Stimulated activated CD4-positive, alpha-beta T cell treated with anti-CD3 and anti-CD28 coated beads, TNF-alpha, amount 100 ng/mL, for 1 hour (primary cell): ENCODE measurements around the gene R3HCC1L.

Experiments
- DNase-seq, 3 donors: peaks; one replicate each; pipeline ENCODE4 v3.0.0-alpha.2; 2020; ENCODE audit warnings: low read depth in 3 of 3, low spot score in 1 of 3

Gene R3HCC1L

DNA sequence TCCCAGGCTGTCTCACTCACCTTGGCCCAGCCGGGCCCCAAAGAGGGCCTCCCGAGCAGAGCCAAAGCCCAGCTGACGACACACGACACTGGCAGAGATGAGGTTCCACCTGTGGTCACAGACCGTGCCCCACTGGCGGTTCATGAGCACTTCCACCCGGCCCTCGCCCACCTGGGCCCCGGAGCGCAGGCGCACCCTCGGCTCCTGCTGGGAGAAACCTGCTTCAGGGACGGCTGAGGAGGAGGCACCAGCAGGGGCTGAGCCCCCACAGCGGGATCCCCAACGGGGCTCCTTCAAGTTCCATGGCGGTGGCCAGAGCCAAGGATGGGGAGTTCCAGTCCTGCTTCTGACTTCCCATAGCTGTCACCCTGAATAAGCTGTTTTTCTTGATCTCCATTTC, 123.5 kb downstream of the R3HCC1L start:
- no peak for DNase-seq

DNA sequence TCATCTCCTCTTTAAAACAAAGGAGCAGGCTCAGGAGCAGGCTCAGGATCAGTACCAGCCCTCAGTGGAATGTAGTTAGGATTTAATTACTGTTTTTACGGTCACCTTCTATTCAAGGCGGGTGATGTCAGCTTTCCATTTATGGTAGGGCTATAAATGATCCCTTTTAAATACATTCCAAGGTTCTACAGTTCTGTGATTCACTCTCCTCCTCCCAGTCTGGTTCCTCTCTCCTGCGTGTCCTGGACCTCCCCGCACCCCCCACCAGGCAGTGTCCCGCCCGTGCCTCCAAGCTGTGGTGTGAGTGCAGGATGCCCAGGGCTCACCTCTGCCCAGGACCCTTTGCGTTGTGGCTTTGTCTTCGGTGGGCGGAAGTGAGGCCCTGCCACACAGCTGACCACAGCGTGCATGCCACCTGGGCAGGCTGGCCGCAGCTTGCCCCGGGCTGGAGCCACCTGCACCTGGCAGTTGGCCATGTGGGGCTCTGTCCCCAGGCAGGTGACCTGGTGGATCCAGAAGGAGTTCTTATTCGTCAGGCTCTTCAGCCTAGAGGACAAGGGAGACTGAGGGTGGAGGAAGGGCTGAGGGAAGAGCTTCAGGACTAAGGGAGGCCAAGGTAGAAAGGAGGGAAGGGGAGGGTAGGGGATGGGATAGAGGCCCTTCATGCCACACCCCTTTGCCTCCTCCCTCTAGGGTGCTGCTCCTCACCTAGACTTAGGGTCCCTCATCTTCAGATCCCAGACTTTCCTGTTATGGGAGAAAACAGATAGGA, 124.4 kb downstream of the R3HCC1L start:
- DNase-seq = no peak

DNA sequence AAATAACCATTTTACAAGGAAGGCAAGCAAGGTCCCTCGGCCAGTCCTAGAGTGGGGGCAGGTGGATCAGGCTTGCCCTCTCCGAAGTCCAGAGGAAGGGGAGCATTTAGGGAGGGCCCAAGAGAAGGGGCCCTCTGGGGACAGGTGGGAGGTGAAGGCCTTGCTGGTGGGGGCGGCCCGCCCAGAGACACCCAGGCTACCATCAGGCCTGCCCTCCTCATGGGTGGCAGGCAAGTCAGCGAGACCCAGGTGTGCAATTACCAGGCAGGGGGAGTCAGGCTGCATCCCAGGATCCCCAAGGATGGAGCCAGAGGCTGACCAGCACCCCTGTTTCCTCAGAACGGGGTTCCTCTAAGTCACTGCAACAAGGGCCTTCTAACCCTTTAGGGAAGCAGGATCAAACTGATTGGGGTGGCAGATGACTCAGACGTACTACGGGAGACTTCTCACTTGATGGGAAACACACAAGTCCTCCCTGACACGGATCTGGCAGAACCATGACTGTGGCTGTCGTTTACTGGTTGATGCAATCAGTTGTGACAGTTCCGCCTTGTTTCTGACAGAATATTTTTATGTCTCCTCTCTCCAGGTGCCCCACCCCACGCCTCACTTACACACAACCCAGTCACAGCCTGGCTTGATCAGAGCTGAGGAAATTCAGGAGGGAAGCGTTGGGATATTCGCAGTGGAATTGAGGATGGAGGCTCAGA, 125.3 kb downstream of the R3HCC1L start:
- no peak for DNase-seq

DNA sequence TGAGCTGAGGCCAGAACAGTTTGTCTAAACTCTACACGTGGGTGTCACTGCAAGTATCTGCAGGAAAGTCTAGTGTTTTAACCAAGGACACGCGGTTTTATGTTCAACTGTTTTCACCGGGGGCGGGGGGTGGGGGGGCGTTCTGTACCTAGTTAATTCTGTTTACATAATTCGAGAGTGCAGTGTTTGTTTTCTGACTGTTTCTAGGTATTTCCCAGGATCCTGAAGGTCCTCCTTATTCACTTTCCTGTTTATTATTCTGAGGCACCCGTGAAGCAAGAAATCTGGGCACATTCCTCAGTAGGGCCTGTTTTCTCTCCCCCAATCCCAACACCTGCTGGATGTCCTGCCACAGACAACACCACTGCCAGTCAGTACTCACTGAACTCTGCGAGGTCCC, 125.9 kb downstream of the R3HCC1L start:
- no peak for DNase-seq

DNA sequence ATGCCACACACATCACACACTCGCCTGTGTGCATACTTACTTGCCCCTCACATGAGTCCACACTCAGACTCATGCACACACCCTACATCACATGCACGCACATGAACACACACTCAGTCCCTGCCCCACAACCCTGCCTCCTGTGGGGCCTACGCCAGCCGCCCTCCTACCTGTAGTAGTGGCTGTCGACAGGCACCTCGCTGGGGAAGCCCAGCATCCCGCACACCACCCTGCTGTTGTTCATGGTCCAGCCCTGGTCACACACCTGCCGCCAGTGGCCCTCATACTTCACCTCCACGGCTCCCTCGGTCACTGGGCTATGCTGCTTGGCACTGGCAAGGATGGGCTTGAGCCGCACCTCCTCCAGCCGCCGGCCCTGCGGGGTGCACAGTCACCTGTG, 126.3 kb downstream of the R3HCC1L start:
- no peak for DNase-seq

DNA sequence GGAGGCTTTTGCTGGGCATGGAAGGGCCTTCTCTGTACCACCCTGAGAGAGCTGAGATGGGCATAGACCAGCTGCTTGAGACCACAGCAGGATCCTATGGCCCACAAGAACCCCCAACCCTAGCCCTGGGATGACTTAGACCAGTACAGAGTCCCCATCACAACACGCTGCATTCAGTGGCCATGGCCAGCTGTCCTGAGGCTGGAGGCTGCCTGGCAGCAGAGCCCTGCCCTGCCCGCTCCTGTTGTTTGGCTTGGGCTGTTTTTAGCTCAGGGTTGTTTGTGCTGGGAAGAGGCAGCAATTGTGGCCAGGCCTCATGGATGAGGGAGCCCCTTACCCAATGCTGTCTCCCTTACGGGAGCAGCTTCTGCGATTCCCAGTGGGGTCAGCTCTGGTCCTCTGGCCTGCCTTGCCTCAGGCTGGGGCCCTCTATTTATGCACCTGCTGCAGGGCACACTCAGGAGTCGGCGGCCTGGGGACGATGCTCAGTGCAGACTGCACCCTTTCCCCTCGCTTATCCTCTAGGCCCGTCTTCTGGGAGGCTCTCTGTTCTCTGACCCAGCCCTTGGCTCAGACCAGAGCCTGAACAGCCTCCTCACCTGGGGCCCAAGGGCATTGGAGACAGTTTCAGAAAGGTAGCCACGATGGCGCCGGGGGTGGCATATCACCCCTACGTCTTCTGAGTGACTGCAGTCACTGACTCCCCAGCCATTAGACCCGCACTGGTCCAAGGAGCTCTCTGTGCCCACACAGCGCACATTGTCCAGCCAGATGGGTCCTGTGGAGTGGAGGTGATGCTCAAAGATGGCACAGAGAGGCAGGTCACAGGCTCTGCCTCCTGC, 127.2 kb downstream of the R3HCC1L start:
- DNase-seq = no peak

DNA sequence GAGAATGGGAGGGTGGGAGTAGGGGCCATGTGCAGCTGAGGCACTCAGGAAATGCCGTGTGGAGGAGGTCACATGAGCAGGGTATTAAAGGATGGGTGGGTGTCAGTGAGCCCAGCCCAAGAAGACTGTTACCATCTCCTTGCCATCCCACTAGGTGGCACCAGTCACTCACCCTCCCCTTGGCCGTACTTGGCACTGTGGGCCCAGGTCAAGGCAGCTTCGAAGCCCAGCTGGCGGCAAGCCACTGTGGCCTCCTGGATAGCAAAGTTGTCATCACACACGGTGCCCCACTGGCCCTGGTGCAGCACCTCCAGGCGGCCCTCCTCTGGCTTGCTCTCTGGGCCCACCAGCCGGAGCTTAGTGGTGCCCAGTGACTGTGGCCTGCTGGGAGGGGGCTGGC, 128.1 kb downstream of the R3HCC1L start:
- DNase-seq = no peak

DNA sequence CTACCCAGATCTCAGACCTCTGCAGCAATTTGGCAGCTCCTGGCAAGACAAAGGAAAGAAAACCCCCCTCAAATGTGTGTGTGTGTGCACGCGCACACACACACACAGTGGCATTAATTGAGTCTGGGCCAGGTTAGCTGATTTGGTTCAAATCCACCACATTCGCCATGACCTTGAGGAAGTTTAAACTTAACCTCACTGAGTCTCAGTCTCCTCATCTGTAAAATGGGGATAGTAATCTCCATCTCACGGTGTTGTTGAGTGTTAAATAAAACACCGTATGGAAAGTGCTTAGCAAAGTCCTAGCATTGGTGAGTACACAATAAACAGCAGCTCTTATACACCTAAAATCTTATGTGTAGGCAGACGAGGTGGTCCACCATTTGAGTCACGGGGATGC, 128.6 kb downstream of the R3HCC1L start:
- DNase-seq = no peak

DNA sequence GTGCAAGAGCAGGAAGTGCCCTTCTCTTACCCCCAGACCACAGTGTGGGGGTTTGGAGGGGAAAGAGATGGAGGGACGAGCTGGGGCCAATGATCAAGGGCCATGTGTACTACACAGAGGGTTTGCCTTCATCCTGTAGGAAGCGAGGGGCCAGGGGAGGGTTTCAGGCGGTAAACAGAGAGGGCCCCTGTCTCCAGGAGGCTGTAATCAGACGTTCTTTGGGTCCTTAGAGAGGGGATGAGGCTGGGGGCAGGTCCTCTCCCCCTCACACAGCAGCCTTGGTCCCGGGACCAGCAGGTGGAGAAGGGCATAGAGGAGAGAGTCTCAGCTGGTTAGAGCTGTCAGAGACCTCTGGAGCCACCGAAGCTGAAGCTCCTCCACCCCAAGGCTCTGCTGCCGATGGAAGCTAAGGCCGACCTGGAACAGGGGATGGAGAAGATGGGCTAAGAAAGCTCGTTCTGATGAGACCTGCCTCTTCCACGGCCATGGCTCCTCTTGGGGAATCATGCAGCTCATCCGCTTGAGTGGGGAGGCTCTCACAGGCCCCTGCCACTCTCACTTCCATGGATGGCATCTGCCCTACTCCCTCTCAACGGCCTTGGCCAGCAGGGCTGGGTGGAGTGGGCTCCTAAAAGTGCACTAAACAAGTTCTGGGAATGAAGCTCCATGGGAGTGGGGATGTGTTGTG, 130.1 kb downstream of the R3HCC1L start:
- no peak for DNase-seq

DNA sequence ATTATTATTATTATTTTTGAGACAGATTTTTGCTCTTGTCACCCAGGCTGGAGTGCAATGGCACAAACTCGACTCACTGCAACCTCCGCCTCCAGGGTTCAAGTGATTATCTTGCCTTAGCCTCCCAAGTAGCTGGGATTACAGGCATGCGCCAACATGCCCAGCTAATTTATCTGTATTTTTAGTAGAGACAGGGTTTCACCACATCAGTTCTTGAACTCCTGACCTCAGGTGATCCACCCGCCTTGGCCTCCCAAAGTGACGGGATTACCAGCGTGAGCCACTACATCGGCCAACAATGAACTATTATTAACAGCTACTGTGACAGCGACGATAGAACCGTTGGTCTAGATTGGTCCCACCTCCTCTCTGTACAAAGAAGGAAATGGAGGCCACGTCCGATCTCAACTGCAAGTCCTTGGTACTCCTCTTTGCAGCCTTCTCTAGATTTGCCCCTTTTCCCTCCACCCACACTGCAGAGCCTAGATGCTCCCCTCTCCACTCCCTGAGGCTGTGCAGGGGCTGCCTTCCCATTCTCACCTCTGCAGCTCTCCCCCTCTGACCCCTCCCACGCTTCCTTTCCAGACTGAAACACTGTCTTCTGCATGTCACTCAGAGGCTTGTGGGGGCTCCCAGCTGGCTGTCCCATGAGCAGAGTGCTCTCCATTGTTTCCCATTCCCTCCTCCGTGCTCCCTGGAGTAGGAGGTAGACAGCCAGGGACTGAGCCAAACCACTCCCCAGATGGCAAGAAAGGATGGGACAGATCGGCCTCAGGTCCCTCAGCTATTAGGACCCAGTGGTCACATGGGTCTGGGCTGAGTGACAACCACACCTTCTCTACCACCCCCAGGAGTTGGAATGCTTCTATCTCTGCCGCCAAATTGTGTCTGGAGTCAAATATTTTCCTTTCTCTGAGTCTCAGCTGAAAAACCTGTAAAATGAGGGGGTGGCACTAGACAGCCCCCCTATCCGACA, 131.2 kb downstream of the R3HCC1L start:
- DNase-seq = no peak

DNA sequence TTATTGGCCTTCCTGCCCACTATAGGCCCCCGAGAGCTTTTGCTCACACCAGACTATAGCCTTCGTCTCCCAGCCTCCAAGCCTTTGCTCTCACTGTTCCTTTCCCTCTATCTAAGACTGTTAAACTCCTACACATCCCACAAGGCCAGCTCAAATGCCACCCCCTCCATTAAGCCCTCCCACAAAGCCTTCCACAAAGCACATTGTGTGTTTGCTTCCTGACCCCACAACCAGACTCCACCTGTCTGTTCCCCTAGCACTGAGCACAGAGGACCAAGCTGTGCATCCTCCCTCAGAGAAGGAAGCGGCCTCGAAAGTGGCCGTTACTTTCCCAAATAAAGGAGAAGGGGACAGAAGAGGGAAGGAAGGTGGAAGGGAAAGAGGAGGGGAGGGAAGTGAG, 132.2 kb downstream of the R3HCC1L start:
- no peak for DNase-seq

DNA sequence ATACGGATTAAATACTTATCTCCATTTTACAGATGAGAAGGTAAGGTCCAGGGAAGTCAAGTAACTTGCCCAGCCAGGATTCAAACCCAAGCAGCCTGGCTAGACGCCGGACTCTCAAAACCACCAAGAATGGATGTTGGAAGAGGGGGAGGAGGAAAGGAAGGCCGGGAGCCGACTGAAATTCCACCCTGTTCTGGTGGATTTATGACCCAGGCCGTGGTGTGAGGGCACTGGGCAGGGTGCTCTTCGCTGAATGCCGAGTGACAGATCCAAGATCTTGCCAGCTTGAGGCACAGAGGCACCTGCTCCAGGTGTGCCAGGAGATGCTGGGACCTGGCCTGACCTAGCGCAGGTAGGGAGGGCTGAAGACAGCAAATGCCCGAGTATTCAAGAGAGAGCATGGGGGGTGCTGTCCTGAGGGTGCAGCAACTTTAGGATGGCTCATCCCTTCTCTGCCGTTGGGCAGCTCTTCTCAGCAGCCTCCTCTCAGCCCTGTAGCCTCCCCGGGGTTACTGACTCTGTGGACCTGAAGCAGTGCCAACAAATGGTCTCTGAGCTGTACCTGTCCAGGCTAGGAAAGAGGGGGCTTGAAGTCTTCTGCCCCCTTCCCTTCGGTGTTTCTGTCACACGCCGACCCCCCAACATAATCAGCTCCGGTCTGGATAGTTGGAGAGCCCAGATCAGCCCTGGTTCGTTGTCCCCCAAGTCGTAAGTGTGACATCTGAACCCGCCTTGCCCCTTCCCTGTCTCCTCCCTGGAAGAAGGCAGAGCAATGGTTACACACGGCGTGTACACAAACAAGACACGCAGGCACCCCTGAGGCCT, 132.8 kb downstream of the R3HCC1L start:
- DNase-seq = no peak

DNA sequence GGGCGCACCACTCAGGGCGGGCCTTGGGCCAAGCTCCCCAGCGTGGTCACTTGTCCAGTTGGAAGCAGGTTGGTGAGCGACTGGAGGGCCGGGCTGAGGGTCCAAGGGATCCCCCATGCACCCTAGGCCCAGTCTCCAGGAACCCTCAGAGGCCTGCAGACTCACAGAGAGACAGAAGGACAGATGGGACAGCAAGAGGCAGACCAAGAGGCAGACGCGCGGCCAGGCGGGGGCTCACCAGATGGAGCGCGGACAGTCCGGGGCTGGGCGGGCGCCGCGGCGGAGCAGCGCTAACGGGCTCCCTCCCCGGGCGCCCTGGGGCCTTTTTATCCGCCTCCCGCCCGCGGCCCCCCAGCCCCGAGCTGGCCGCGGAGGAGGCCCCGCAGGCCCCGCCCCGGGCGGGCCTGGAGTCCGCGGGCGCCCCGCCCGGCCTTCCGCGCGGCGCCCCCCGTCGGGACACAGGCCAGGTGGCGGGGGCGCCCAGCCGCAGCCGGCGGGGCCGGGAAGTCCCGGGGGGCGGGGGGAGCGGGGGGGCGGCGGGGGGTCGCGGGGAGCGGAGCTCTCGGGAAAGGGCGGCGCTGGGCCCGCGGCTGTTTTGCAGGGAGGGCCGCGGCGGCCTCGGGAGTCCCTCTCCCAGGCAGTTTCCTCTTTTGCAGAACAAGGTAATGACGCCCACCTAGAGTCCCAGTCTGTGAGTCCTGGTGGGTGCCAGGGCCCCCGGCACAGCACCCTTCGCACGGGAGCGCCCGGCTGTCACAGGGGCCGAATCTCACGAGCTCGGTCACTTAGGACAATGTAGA, 133.6 kb downstream of the R3HCC1L start, which contains the start of gene LOXL4:
Gene LOXL4 (minus strand): TSS at position 301 of the 800 bp plus-strand sequence. CDS start 5,175 bp downstream, outside the sequence.
- DNase-seq = no peak

DNA sequence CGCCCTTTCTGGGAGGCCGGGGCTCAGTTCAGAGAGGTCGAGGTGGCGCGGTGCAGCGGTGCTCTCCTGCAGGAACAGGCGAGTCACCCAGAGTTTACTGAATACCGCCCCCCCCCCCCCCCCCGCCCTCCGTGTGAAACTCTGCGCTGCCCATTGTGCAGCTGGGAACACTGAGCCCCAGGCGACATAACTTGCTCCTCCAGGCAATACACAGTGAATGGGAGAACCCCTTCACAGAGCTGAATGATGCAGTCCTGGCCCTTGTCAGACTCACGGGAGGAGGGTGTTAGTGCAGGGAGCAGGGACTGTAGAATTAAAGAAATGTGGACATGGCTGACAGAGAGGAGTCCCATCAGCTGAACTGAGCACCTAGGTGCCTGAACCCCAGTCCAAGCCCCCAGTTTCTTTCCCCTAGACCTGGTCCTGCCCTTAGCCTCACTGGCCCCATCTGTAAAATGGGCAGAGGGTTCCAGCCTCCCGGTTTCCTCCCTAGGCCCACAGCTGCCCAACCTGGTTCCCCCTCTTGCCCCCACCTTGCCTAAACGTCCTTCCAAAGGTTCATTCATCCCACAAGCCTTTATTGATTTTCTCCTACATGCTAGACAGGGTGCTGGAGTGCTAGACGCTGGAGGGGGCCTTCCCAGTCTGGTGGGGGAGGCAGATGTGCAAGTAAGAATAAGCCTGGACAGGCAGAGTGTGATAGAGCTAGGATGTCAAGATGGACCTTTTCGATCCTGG, 134.4 kb downstream of the R3HCC1L start:
- no peak for DNase-seq

DNA sequence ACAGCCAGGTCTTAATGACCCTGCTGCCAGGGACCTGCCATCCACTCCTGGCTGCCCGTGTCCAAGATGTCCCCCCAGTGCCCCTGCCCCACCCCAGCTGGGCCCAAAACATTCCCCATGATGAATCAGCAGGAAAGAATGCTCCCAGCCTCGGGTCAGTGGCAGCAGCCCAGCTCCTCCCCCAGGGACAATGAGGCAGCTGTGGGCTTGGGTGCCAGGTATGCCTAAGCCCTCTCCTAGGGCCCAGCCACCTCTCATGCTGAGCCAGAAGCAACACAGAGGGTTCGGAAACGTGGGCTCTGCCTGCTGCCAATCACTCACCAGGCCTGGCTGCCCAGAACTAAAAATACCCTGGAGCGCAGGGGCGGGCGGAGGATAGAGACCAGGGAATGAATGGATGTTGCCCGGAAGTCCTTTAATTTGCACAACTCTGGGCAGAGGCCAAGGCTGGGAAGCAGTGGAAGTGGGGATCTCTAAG, 135.0 kb downstream of the R3HCC1L start:
- DNase-seq = no peak

DNA sequence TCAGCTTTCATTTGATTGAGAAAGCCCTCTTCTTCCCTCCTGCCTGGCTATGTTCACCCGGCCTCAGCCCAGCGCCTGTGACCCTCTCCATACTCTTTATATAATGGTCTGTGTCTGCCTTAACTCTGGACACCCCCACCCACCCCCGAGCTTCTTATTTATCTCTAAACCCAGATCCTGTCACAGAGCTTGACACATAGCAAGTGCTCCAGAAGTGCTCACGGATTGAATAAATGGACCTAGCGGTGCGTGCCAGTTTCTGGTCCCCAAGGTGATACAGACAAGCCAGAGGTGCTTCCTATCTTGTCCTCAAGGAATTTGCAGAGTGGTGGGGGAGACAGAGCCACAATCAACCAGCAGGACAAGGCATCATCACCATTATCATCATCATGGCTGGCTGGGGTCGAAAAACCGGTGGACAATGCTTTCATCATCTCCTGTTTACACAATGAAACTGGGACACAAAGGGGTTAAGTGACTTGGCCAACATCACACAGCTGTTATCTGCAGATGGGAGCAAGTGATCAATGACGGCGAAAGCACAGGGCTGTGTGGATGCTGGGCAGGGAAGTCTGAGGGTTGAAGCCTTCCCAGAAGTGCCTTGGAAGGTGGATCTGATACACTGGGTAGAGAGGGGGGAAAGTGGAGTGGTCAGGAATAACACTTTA, 135.8 kb downstream of the R3HCC1L start:
- DNase-seq = no peak

DNA sequence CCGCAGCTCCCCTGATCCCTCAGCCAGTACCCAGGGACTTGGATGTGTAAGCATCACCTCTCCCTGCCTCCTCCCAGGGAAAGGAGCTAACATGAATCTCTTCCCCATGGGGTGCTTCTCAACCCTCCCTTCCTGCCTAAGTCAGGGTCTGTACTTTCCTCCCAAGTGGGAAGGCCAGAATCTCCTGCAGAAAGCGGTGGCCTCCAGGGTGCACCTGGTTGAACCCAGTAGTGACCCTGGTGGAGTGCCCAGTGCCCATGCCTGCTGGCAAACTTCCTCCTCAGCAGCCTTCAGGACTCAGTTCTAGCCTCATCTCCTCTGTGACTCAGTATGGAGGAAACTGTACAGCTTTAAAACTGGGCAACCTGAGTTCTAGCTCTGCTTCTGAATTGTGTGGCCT, 136.3 kb downstream of the R3HCC1L start:
- no peak for DNase-seq
